Right atrium auricular region (tissue), 2 donors: ENCODE measurements around the gene NDUFS8. TPM values are rescaled to one million over a fixed set of nuclear protein-coding genes. Genes with fewer than 3 reads are reported as not detected.

ENCODE experiments used
- DNase-seq: peaks from one replicate; pipeline ENCODE4 v3.0.0-alpha.2; 2019; ENCODE audit warnings: low spot score
- H3K27ac ChIP-seq, 2 donors: fragments of 200-600 bp; sonication (generic); 1 replicate in 1 of 2; 2 replicates in 1 of 2; pipeline ENCODE4 v1.5.1; 2016 to 2019
- H3K27me3 ChIP-seq, 2 donors: fragments of 200-600 bp; sonication (generic); one replicate each; pipeline versions ENCODE4 v1.5.1 to v1.6.0; 2017 to 2019
- H3K36me3 ChIP-seq: fragments of 200-600 bp; sonication (generic); one replicate; pipeline ENCODE4 v1.5.1; 2016
- H3K4me1 ChIP-seq, 2 donors: fragments of 200-600 bp; sonication (generic); one replicate each; pipeline versions ENCODE4 v1.5.1 to v1.6.0; 2017 to 2019
- H3K4me3 ChIP-seq, 2 donors: fragments of 200-600 bp; sonication (generic); 1 replicate in 1 of 2; 2 replicates in 1 of 2; pipeline ENCODE4 v1.5.1; 2017 to 2019; ENCODE audit warnings: mild to moderate bottlenecking in 1 of 2, moderate library complexity in 1 of 2
- H3K9me3 ChIP-seq, 2 donors: fragments of 200-600 bp; sonication (generic); one replicate each; pipeline ENCODE4 v1.5.1; 2019
- total RNA-seq, 2 donors: library from RNA; depleted of rRNA; stranded (reverse); fragments of >200 nt; gene quantifications; one replicate each; pipeline ENCODE4 v1.1.0, GENCODE V29; 2016
- TF ChIP-seq, protein P1 (sequence below), 2 donors: fragments of 200-600 bp; sonication (generic); IDR thresholded peaks; one replicate each; pipeline ENCODE4 v1.5.1; 2019; ENCODE audit warnings: antibody characterized with exemption in 2 of 2

Gene NDUFS8
- total RNA-seq, 2 donors from 2014 or later, result 436 to 568 TPM

DNA sequence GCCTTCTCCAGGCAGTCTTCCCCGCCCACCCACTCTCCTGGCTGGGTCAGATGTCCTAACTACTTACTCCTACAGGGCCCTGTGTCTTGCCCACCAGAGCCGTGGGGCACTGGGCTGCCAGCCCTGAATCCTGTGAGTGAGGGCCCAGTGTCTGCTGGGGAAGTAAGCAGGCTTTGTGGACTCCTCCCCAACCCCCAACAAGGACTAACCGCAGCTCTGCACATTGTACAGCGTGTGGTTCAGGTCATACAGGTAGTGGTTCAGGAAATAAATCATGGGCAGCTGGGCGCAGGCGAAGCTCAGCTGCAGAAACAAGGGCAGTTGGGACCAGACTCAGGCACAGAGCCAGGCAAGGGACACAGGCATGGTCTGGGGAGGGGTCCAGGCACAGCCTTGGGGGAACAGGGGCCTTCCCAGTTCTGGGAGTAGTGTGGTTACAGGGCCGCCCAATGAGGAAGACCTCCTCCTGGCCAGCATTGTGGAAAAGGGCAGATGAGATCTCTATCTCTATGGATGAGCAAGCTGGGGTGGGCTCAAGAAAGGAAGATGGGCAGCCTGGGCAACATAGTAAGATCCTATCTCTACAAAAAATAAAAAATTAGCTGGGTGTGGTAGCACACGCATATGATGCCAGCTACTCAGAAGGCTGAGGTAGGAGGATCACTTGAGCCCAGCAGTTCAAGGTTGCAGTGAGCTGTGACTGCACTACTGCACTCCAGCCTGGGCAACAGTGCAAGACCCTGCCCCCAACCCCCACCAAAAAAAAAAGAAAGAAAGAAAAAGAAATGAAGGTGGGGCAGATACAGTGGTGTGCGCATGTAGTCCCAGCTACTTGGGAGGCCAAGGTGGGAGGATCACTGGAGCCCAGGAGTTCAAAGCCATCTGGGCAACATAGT, 32.1 kb upstream of the NDUFS8 start:
- no peaks in the 10 kb centered on the region for H3K36me3 ChIP-seq
- H3K27ac ChIP-seq, result no peak overlapping the region
- DNase-seq, result no peak
- H3K4me1 ChIP-seq, result peaks cover 0 to 6% of the 10 kb centered on the region in 2 donors
- TF ChIP-seq, protein P1, sequence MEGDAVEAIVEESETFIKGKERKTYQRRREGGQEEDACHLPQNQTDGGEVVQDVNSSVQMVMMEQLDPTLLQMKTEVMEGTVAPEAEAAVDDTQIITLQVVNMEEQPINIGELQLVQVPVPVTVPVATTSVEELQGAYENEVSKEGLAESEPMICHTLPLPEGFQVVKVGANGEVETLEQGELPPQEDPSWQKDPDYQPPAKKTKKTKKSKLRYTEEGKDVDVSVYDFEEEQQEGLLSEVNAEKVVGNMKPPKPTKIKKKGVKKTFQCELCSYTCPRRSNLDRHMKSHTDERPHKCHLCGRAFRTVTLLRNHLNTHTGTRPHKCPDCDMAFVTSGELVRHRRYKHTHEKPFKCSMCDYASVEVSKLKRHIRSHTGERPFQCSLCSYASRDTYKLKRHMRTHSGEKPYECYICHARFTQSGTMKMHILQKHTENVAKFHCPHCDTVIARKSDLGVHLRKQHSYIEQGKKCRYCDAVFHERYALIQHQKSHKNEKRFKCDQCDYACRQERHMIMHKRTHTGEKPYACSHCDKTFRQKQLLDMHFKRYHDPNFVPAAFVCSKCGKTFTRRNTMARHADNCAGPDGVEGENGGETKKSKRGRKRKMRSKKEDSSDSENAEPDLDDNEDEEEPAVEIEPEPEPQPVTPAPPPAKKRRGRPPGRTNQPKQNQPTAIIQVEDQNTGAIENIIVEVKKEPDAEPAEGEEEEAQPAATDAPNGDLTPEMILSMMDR (IDR thresholded peaks at IDR 0.05), result no peak
- H3K9me3 ChIP-seq, result no peaks in the 10 kb centered on the region
- no peaks in the 10 kb centered on the region for H3K27me3 ChIP-seq
- H3K4me3 ChIP-seq, result no peak overlapping the region

DNA sequence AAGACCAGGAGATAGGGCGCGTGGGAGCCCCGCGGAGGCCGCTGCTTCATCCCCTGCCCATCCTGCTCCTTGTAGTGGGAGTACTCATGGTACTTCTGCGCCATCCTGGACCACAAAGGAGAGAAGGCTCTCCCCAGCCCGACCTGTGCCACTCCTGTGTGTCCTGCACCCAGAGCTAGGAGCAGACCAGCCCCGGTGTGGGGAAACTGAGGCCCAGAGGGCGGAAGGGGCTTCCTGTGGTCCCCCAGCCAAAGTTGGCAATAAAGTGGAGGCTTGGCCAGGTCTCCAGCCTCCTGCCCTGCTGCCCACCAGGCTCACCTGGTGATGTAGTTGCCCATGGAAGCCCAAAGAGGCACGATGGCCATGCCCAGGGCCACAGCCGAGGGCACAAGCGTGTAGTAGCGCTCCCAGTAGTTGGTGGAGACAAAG, 31.3 kb upstream of the NDUFS8 start:
- peaks cover 0 to 9% of the 10 kb centered on the region in 2 donors for H3K4me1 ChIP-seq
- TF ChIP-seq, protein P1 (IDR thresholded peaks at IDR 0.05), result no peak
- no peaks in the 10 kb centered on the region for H3K36me3 ChIP-seq
- H3K27ac ChIP-seq, result no peak overlapping the region
- no peak overlapping the region for H3K4me3 ChIP-seq
- no peaks in the 10 kb centered on the region for H3K27me3 ChIP-seq
- DNase-seq, result no peak
- H3K9me3 ChIP-seq, result no peaks in the 10 kb centered on the region

DNA sequence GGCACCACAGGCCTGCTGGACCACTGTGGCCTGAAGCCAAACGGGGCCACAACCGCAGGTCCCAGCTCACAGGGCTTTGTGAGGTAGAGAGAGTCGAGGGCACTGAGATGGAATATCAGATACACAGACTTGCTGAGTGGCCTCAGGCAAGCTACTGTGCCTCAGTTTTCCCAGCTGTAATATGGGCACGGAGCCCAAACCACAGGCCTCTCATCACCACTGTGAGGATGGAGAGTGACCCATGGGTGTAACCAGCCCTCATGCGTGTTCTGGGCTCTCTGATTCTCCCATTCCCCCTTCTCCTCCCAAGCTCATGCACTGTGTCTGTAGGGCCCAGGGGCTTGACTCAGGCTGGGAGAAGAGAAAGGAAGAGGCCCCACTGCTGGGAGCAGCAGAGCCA, 30.8 kb upstream of the NDUFS8 start:
- H3K4me3 ChIP-seq, result no peak overlapping the region
- no peak overlapping the region for H3K27ac ChIP-seq
- DNase-seq, result no peak
- TF ChIP-seq, protein P1 (IDR thresholded peaks at IDR 0.05), result no peak
- H3K9me3 ChIP-seq, result no peaks in the 10 kb centered on the region
- H3K36me3 ChIP-seq, result no peaks in the 10 kb centered on the region
- peaks cover 0 to 12% of the 10 kb centered on the region in 2 donors for H3K4me1 ChIP-seq
- H3K27me3 ChIP-seq, result no peaks in the 10 kb centered on the region

- H3K27ac ChIP-seq, result no peak overlapping the region
- TF ChIP-seq, protein P1 (IDR thresholded peaks at IDR 0.05), result no peak
These were observed 27.9 kb upstream of the NDUFS8 start for GRCh38 chr11:68002575-68002937.

GRCh38 chr11:68002938-68003845, 27.3 kb upstream of the NDUFS8 start:
- no peaks in the 10 kb centered on the region for H3K27me3 ChIP-seq
- TF ChIP-seq, protein P1 (IDR thresholded peaks at IDR 0.05), result no peak
- peaks cover 0 to 12% of the 10 kb centered on the region in 2 donors for H3K4me1 ChIP-seq
- no peak for DNase-seq
- H3K36me3 ChIP-seq, result no peaks in the 10 kb centered on the region
- peak overlapping the region; percentile 64 for H3K27ac ChIP-seq
- peak overlapping the region; percentile 64 to 73 for H3K4me3 ChIP-seq
- no peaks in the 10 kb centered on the region for H3K9me3 ChIP-seq

More at GRCh38 chr11:68002575-68002937, 27.9 kb upstream of the NDUFS8 start:
- no peak for DNase-seq
- Histone ChIP-seq H3K4me1 (peaks cover 0 to 12% of the 10 kb centered on the region in 2 donors), H3K9me3 (no peaks in the 10 kb centered on the region), H3K4me3 (peak overlapping the region in 1 of 2 donors; percentile 73), H3K27me3 (no peaks in the 10 kb centered on the region), H3K36me3 (no peaks in the 10 kb centered on the region)
